OCI-LY1 (cell line): ENCODE data around the gene RALGPS1.

Experiments used
- H2AFZ ChIP-seq: fragments of 200-600 bp; sonication (generic), shearing (Covaris generic); 2 replicates; pipeline ENCODE4 v1.6.0; 2014; ENCODE audit warnings: antibody characterized with exemption, mild to moderate bottlenecking, low read length
- H3F3A ChIP-seq: fragments of 200-600 bp; sonication (generic), shearing (Covaris generic); 2 replicates; pipeline ENCODE4 v1.6.0; 2014; ENCODE audit warnings: mild to moderate bottlenecking, antibody characterized with exemption, low read length, moderate library complexity; ENCODE audit not compliant: insufficient read depth
- H3K27ac ChIP-seq: fragments of 200-600 bp; sonication (generic); 2 replicates; pipeline ENCODE4 v1.5.1; 2014; ENCODE audit warnings: low read length, mixed run types, mild to moderate bottlenecking, low read depth; ENCODE audit not compliant: poor library complexity, severe bottlenecking
- H3K27me3 ChIP-seq: fragments of 200-600 bp; sonication (generic); 2 replicates; pipeline ENCODE4 v1.6.0; 2014; ENCODE audit warnings: antibody characterized with exemption, mild to moderate bottlenecking, low read length, moderate library complexity; ENCODE audit not compliant: insufficient read depth
- H3K36me3 ChIP-seq: fragments of 200-600 bp; sonication (generic); 2 replicates; pipeline ENCODE4 v1.6.1; 2014; ENCODE audit warnings: mild to moderate bottlenecking, antibody characterized with exemption, low read length, moderate library complexity, mixed read lengths; ENCODE audit not compliant: insufficient read depth
- H3K4me1 ChIP-seq: fragments of 200-600 bp; sonication (generic); 2 replicates; pipeline ENCODE4 v1.5.1; 2014; ENCODE audit warnings: mild to moderate bottlenecking, low read length, moderate library complexity; ENCODE audit not compliant: insufficient read depth, severe bottlenecking
- H3K4me2 ChIP-seq: fragments of 200-600 bp; sonication (generic), shearing (Covaris generic); 2 replicates; pipeline ENCODE4 v1.6.1; 2014; ENCODE audit warnings: low read length
- H3K4me3 ChIP-seq: fragments of 200-600 bp; sonication (generic); 2 replicates; pipeline ENCODE4 v1.5.1; 2014; ENCODE audit warnings: low read length, low read depth, mild to moderate bottlenecking, mixed read lengths; ENCODE audit not compliant: poor library complexity, severe bottlenecking
- H3K79me2 ChIP-seq: fragments of 200-600 bp; shearing (Covaris generic); 2 replicates; pipeline ENCODE4 v1.6.1; 2016; ENCODE audit warnings: mixed run types, low read length, mixed read lengths; ENCODE audit not compliant: insufficient read depth
- H3K9ac ChIP-seq: fragments of 200-600 bp; sonication (generic), shearing (Covaris generic); 2 replicates; pipeline ENCODE4 v1.6.1; 2014; ENCODE audit warnings: mild to moderate bottlenecking, low read length, mixed read lengths
- H3K9me2 ChIP-seq: fragments of 200-600 bp; sonication (generic), shearing (Covaris generic); 2 replicates; pipeline ENCODE4 v1.6.1; 2014; ENCODE audit warnings: low read depth, mild to moderate bottlenecking, low read length, mixed read lengths
- H3K9me3 ChIP-seq: fragments of 200-600 bp; shearing (Covaris generic); 2 replicates; pipeline ENCODE4 v1.6.1; 2014; ENCODE audit warnings: low read length, mixed read lengths
- H4K20me1 ChIP-seq: fragments of 200-600 bp; sonication (generic), shearing (Covaris generic); 2 replicates; pipeline ENCODE4 v1.6.0; 2016; ENCODE audit warnings: mild to moderate bottlenecking, low read length; ENCODE audit not compliant: insufficient read depth
- EZH2 ChIP-seq: fragments of 200-600 bp; sonication (generic), shearing (Covaris generic); IDR thresholded peaks from 2 replicates; pipeline ENCODE4 v1.8.0; 2017; ENCODE audit warnings: borderline replicate concordance, mixed run types, mild to moderate bottlenecking, antibody characterized with exemption, low read length, moderate library complexity, mixed read lengths
- TF ChIP-seq, protein P1 (sequence below): fragments of 200-600 bp; sonication (generic), shearing (Covaris generic); IDR thresholded peaks from 2 replicates; pipeline ENCODE4 v1.5.1; 2017; ENCODE audit warnings: mild to moderate bottlenecking, antibody characterized with exemption, low read length, moderate library complexity, mixed read lengths

RALGPS1 gene

GRCh38 chr9:127020802-127021078 lies 106.2 kb downstream of the RALGPS1 start:
- H3K27ac ChIP-seq: no peak overlapping the region
- H3K4me1 ChIP-seq: no peaks in the 10 kb centered on the region
- H3K27me3 ChIP-seq: no peaks in the 10 kb centered on the region
- H3K36me3 ChIP-seq: no peaks in the 10 kb centered on the region
- H3K79me2 ChIP-seq: no peaks in the 10 kb centered on the region
- no peaks in the 10 kb centered on the region for H3K9me3 ChIP-seq
- TF ChIP-seq, protein P1, sequence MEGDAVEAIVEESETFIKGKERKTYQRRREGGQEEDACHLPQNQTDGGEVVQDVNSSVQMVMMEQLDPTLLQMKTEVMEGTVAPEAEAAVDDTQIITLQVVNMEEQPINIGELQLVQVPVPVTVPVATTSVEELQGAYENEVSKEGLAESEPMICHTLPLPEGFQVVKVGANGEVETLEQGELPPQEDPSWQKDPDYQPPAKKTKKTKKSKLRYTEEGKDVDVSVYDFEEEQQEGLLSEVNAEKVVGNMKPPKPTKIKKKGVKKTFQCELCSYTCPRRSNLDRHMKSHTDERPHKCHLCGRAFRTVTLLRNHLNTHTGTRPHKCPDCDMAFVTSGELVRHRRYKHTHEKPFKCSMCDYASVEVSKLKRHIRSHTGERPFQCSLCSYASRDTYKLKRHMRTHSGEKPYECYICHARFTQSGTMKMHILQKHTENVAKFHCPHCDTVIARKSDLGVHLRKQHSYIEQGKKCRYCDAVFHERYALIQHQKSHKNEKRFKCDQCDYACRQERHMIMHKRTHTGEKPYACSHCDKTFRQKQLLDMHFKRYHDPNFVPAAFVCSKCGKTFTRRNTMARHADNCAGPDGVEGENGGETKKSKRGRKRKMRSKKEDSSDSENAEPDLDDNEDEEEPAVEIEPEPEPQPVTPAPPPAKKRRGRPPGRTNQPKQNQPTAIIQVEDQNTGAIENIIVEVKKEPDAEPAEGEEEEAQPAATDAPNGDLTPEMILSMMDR: no peak
- no peak for TF ChIP-seq EZH2
- no peaks in the 10 kb centered on the region for H3F3A ChIP-seq
- H3K4me3 ChIP-seq: no peak overlapping the region
- no peak overlapping the region for H2AFZ ChIP-seq
- no peak overlapping the region for H3K4me2 ChIP-seq
- no peaks in the 10 kb centered on the region for H4K20me1 ChIP-seq
- no peak overlapping the region for H3K9ac ChIP-seq
- H3K9me2 ChIP-seq: no peaks in the 10 kb centered on the region

DNA sequence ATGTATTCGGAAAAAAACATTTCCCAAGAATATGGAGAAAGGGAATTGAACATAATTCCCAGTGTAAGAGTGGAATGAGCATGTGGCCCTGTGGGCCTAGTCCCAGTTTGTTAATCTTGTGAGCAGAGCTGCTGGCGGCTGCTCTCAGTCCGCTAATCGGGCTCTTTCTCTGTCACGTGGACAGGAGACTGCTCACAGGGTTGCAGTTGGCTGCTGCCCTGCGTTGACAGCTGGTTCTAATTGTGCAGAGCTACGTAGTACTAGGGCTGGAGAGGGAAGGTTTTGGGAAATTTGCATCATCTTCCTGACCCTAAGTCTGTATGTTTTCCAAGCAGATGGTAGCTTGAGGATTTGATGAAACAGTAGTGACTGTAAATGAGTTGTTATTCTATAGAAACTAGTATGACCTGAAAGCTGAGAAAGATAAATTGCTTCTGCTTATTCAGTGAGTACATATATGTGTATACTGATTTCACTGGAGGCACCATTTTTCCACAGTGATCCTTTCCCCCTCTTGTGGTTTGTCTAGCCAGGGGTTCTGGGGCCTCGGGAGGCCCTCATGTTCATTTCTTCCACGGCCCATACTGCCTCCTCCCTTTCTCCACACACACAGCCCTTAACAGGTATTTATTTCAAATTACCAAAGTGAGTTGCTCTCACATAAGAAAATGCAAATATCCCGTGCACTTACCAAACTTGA lies 107.2 kb downstream of the RALGPS1 start:
- Histone ChIP-seq H4K20me1 (no peaks in the 10 kb centered on the region), H3K4me1 (no peaks in the 10 kb centered on the region), H3K27ac (no peak overlapping the region), H3K4me3 (no peak overlapping the region), H3K4me2 (no peak overlapping the region), H3K79me2 (no peaks in the 10 kb centered on the region), H2AFZ (no peak overlapping the region), H3K36me3 (no peaks in the 10 kb centered on the region), H3F3A (no peaks in the 10 kb centered on the region), H3K9ac (no peak overlapping the region), H3K27me3 (no peaks in the 10 kb centered on the region), H3K9me3 (no peaks in the 10 kb centered on the region), H3K9me2 (no peaks in the 10 kb centered on the region)
- no peak for TF ChIP-seq EZH2
- TF ChIP-seq, protein P1: no peak

- no peak for TF ChIP-seq EZH2
- TF ChIP-seq, protein P1: no peak
- Histone ChIP-seq H3F3A (no peaks in the 10 kb centered on the region), H3K79me2 (no peaks in the 10 kb centered on the region), H3K4me2 (no peak overlapping the region), H2AFZ (no peak overlapping the region), H3K9me3 (no peaks in the 10 kb centered on the region), H4K20me1 (no peaks in the 10 kb centered on the region), H3K4me1 (no peaks in the 10 kb centered on the region), H3K9me2 (no peaks in the 10 kb centered on the region), H3K27me3 (no peaks in the 10 kb centered on the region), H3K27ac (no peak overlapping the region), H3K4me3 (no peak overlapping the region), H3K36me3 (no peaks in the 10 kb centered on the region), H3K9ac (no peak overlapping the region)
These were observed 108.5 kb downstream of the RALGPS1 start for GRCh38 chr9:127022913-127023660.
